Heart left ventricle (tissue), 13 donors: Measurements from ENCODE around the gene PLPPR1.

ENCODE experiments used
- CTCF ChIP-seq, 12 donors: fragments of 200-600 bp; sonication (generic) in 4 of 12; IDR thresholded peaks; one replicate each; pipeline versions ENCODE4 v1.5.0 to v1.8.0; 2018 to 2022; ENCODE audit warnings: antibody characterized with exemption in 12 of 12, mild to moderate bottlenecking in 5 of 12
- POLR2A ChIP-seq, 2 donors: fragments of 450-650 bp; IDR thresholded peaks; one replicate each; pipeline ENCODE4 v1.6.1; 2017; ENCODE audit warnings: antibody characterized with exemption in 2 of 2, mild to moderate bottlenecking in 2 of 2, moderate library complexity in 2 of 2
- donor health status: ischemic (EF 13 %, LVEDD 7.1; RV severe dilation, severe dysfunction).
- donor health status: DM: no; HTN: yes; CAD: no.
- donor health status: DM: no; HTN: no; CAD: no.
- donor health status: ischemic (EF 25% LVEDD 6.9; RV normal size, moderate dysfunction).
- donor health status: ischemic (EF 25% LVEDD 5.7; RV mildly dilated, moderate dysfunction).
- donor health status: ischemic (EF 35%, LVEDD 5.7; RV mildly dilated, moderate dysfunction).
- donor health status: nonischemic (EF 11% LVEDD 7.7; RV severe dilation, severe dysfunction).
- donor health status: DM: yes; HTN: yes; CAD: no.
- donor health status: PGD.
- donor health status: ischemic (EF 29% LVEDD 5.4; RV normal size, mild dysfunction).
- donor health status: nonischemic (EF 23%, LVEDD 6.1; RV moderate dilation, normal function).

DNA sequence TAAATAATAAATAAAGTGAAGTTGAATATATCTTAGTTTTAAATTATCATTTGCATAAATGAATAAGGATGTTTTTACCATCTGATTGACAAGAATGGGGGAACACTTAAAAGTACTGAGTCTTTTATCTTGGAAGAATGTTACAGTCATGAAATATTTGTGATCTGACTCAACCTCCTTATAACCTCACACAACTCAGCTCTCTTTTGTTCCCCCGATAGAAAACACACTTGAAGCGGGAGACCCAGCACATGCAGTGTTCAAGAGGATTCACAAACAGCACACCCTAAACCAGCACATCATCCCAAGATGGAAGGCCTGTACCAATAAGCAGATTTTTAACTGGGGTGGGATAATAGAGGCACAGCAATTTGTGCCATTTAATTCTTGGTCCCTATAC is 340.8 kb downstream of the PLPPR1 start:
- no peak for TF ChIP-seq CTCF (IDR thresholded peaks at IDR 0.05)
- TF ChIP-seq POLR2A (IDR thresholded peaks at IDR 0.05): no peak
